Measurements from ENCODE around the gene ARFIP1. TPM values are rescaled to one million over a fixed set of nuclear protein-coding genes. Genes with fewer than 3 reads are reported as not detected.

The ARFIP1 gene
- total RNA-seq, 4 donors from 2014 or later, result 8.4 to 11.9 (median 9.7) TPM

DNA sequence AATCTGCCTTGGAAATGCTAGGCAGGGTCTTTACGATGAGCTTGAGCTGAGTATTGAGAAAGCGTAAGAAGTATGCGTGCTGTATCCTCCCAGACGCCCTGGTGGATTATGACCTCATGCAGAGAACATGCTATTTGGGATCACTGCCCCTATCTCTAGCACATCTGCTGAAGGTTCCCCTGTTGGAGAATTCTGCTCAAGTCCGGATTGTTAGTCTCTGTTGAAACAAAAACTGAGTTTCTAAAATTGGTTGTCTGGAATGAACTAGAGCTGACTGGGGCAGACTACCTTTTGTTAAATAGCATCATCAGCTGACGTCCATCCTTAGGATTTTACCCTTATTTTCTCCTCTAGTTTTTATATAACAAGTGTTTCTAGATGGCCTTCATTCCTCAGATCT, 163.9 kb downstream of the ARFIP1 start:
- Histone ChIP-seq H3K27me3 (peaks cover 9 to 21% (median 20%) of the 10 kb centered on the region in 3 donors), H3K4me3 (no peak overlapping the region), H3K27ac (peak overlapping the region; percentile 45 to 61 (median 60)), H3K4me1 (peaks cover 0 to 5% of the 10 kb centered on the region in 2 donors), H3K9me3 (no peaks in the 10 kb centered on the region), H3K36me3 (no peaks in the 10 kb centered on the region)
- intact Hi-C loops (cut with DNase I; ENCODE audit: low total_unique reads) (no loop called here), in situ Hi-C loops (cut with MboI; ENCODE audit: low sequenced_read_pairs in 4 of 4) (no loop called here)
- ATAC-seq, result peak; percentile 73 to 82
- TF ChIP-seq, protein P1, sequence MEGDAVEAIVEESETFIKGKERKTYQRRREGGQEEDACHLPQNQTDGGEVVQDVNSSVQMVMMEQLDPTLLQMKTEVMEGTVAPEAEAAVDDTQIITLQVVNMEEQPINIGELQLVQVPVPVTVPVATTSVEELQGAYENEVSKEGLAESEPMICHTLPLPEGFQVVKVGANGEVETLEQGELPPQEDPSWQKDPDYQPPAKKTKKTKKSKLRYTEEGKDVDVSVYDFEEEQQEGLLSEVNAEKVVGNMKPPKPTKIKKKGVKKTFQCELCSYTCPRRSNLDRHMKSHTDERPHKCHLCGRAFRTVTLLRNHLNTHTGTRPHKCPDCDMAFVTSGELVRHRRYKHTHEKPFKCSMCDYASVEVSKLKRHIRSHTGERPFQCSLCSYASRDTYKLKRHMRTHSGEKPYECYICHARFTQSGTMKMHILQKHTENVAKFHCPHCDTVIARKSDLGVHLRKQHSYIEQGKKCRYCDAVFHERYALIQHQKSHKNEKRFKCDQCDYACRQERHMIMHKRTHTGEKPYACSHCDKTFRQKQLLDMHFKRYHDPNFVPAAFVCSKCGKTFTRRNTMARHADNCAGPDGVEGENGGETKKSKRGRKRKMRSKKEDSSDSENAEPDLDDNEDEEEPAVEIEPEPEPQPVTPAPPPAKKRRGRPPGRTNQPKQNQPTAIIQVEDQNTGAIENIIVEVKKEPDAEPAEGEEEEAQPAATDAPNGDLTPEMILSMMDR (IDR thresholded peaks at IDR 0.05 in 4 of 5, conservative IDR thresholded peaks at IDR 0.05 in 1 of 5), result no peak
- TF ChIP-seq POLR2A (IDR thresholded peaks at IDR 0.05), result no peak
- peak; percentile 24 to 53 for DNase-seq

DNA sequence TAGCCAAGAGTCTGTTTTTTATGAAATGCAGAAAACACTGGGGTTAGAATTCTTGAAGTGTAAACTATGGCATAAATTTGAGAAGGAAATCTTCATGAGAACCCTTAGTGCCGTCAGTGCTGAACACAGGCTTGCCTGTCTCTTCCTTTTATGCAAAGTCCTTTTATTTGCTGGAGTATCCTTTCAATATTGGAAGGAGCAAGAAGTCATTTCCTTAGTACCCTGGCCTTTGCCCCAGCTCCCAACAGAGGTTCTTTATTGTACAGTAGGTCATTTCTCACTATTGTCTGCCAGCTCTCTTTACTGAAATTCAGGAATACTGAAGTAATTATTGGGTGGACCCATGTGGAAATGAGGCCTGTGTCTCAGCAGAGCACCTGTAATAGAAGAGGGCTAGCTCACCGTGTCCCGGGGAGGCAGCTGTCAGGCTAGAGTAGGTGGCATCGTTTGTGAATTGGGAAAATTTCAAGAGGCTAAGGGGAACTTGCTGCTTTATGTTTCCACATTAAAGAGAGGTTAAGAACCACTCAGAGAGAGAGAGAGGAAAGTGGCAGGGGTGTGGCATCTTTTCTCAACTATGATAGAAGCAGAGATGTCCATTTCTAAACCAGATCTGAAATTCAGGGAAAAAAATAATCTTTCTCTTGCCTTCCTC, 165.0 kb downstream of the ARFIP1 start:
- ATAC-seq (no peak), DNase-seq (no peak)
- no peak for TF ChIP-seq POLR2A (IDR thresholded peaks at IDR 0.05)
- TF ChIP-seq, protein P1 (IDR thresholded peaks at IDR 0.05 in 4 of 5, conservative IDR thresholded peaks at IDR 0.05 in 1 of 5), result no peak
- intact Hi-C loops (cut with DNase I; ENCODE audit: low total_unique reads) (no loop called here), in situ Hi-C loops (cut with MboI; ENCODE audit: low sequenced_read_pairs in 4 of 4) (no loop called here)
- H3K27me3 ChIP-seq, result peaks cover 0 to 10% (median 8%) of the 10 kb centered on the region in 3 donors
- H3K27ac ChIP-seq, result peak overlapping the region in 1 of 4 donors; percentile 41
- H3K4me1 ChIP-seq, result peaks cover 0 to 5% of the 10 kb centered on the region in 2 donors
- H3K4me3 ChIP-seq, result no peak overlapping the region
- H3K9me3 ChIP-seq, result no peaks in the 10 kb centered on the region
- H3K36me3 ChIP-seq, result no peaks in the 10 kb centered on the region

DNA sequence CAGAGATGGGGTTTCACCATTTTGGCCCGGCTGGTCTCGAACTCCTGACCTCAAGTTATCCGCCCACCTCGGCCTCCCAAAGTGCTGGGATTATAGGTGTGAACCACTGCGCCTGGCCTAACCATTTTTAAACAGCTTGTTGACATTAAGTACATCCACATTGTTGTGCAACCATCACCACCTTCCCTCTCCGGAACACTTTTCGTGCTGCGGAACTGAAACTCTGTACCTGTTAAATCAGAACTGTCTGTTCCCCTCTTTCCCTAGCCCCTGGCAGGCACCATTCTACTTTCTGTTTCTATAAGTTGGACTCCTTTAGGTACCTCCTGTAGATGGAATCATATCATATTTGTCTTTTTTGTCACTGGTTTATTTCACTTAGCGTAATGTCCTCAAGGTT, 165.9 kb downstream of the ARFIP1 start:
- Histone ChIP-seq H3K36me3 (no peaks in the 10 kb centered on the region), H3K9me3 (no peaks in the 10 kb centered on the region), H3K27ac (no peak overlapping the region), H3K27me3 (peaks cover 0 to 3% (median 0%) of the 10 kb centered on the region in 3 donors), H3K4me3 (no peak overlapping the region), H3K4me1 (peaks cover 0 to 5% of the 10 kb centered on the region in 2 donors)
- in situ Hi-C loops (cut with MboI; ENCODE audit: low sequenced_read_pairs in 4 of 4), result no loop called here
- TF ChIP-seq POLR2A (IDR thresholded peaks at IDR 0.05), result no peak
- TF ChIP-seq, protein P1 (IDR thresholded peaks at IDR 0.05 in 4 of 5, conservative IDR thresholded peaks at IDR 0.05 in 1 of 5), result no peak
- no peak for DNase-seq
- intact Hi-C loops (cut with DNase I; ENCODE audit: low total_unique reads), result no loop called here
- no peak for ATAC-seq

DNA sequence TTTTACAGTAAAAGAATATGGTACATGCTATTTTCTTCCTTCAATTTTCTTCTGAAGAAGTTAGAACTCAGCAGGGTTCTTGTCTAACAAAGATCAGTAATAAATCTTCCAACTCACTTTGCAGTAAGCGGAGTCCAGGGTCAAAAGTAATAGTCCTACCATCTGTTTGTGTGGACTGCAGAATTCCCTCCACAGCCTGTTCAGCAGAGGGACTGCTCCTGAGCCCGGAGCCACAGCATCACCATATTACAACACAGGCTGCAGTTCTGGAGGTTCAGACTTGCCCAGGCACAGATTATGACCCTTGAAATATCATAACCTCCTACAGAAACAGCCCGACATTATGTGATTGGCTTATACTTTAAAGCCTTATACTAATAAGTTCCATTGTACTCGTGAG, 166.7 kb downstream of the ARFIP1 start:
- Histone ChIP-seq H3K36me3 (no peaks in the 10 kb centered on the region), H3K4me3 (no peak overlapping the region), H3K27ac (no peak overlapping the region), H3K27me3 (no peaks in the 10 kb centered on the region), H3K4me1 (peaks cover 0 to 5% of the 10 kb centered on the region in 2 donors), H3K9me3 (no peaks in the 10 kb centered on the region)
- no peak for TF ChIP-seq POLR2A (IDR thresholded peaks at IDR 0.05)
- TF ChIP-seq, protein P1 (IDR thresholded peaks at IDR 0.05 in 4 of 5, conservative IDR thresholded peaks at IDR 0.05 in 1 of 5), result no peak
- in situ Hi-C loops (cut with MboI; ENCODE audit: low sequenced_read_pairs in 4 of 4) (no loop called here), intact Hi-C loops (cut with DNase I; ENCODE audit: low total_unique reads) (no loop called here)
- DNase-seq (no peak), ATAC-seq (no peak)

Measured in gastrocnemius medialis (tissue), 4 donors.